ENCODE data around the gene PLEKHA1. TPM values are rescaled to one million over a fixed set of nuclear protein-coding genes. Genes with fewer than 3 reads are reported as not detected.

Gene PLEKHA1
- total RNA-seq, 2 donors from 2014 or later, result 28.9 to 31.6 TPM

- no peak for TF ChIP-seq CTCF (IDR thresholded peaks at IDR 0.05)
- no peaks in the 10 kb centered on the region for H3K36me3 ChIP-seq
- peaks cover 0 to 57% of the 10 kb centered on the region in 2 donors for H3K4me1 ChIP-seq
- peak overlapping the region; percentile 98 to 99 for H3K27ac ChIP-seq
- peak overlapping the region; percentile 88 to 94 for H3K4me3 ChIP-seq
- H3K27me3 ChIP-seq, result no peaks in the 10 kb centered on the region
- H3K9me3 ChIP-seq, result no peaks in the 10 kb centered on the region
- no peak for DNase-seq (ENCODE audit: low spot score)
These were observed 1.2 kb downstream of the PLEKHA1 start for GRCh38 chr10:122375679-122376160.

GRCh38 chr10:122376364-122376961, 2.0 kb downstream of the PLEKHA1 start:
- Histone ChIP-seq H3K4me3 (peak overlapping the region; percentile 88 to 94), H3K4me1 (peaks cover 0 to 56% of the 10 kb centered on the region in 2 donors), H3K36me3 (no peaks in the 10 kb centered on the region), H3K27me3 (no peaks in the 10 kb centered on the region), H3K27ac (peak overlapping the region in 1 of 2 donors; percentile 99), H3K9me3 (no peaks in the 10 kb centered on the region)
- no peak for TF ChIP-seq CTCF (IDR thresholded peaks at IDR 0.05)
- no peak for DNase-seq (ENCODE audit: low spot score)

GRCh38 chr10:122379041-122379440, 4.5 kb downstream of the PLEKHA1 start:
- no peak for DNase-seq (ENCODE audit: low spot score)
- Histone ChIP-seq H3K4me3 (no peak overlapping the region), H3K27me3 (no peaks in the 10 kb centered on the region), H3K4me1 (peaks cover 0 to 30% of the 10 kb centered on the region in 2 donors), H3K36me3 (no peaks in the 10 kb centered on the region), H3K9me3 (no peaks in the 10 kb centered on the region), H3K27ac (no peak overlapping the region)
- TF ChIP-seq CTCF (IDR thresholded peaks at IDR 0.05), result no peak

GRCh38 chr10:122379537-122379936, 5.0 kb downstream of the PLEKHA1 start:
- TF ChIP-seq CTCF (IDR thresholded peaks at IDR 0.05), result no peak

GRCh38 chr10:122380703-122381102, 6.2 kb downstream of the PLEKHA1 start:
- no peak for TF ChIP-seq CTCF (IDR thresholded peaks at IDR 0.05)
- H3K27me3 ChIP-seq, result no peaks in the 10 kb centered on the region
- H3K4me3 ChIP-seq, result no peak overlapping the region
- H3K4me1 ChIP-seq, result peaks cover 0 to 28% of the 10 kb centered on the region in 2 donors
- no peak for DNase-seq (ENCODE audit: low spot score)
- H3K36me3 ChIP-seq, result no peaks in the 10 kb centered on the region
- no peaks in the 10 kb centered on the region for H3K9me3 ChIP-seq
- no peak overlapping the region for H3K27ac ChIP-seq

More at GRCh38 chr10:122379537-122379936, 5.0 kb downstream of the PLEKHA1 start:
- H3K4me3 ChIP-seq, result no peak overlapping the region
- H3K9me3 ChIP-seq, result no peaks in the 10 kb centered on the region
- no peaks in the 10 kb centered on the region for H3K27me3 ChIP-seq
- H3K4me1 ChIP-seq, result peaks cover 0 to 30% of the 10 kb centered on the region in 2 donors
- DNase-seq (ENCODE audit: low spot score), result no peak
- no peaks in the 10 kb centered on the region for H3K36me3 ChIP-seq
- H3K27ac ChIP-seq, result no peak overlapping the region

- Histone ChIP-seq H3K27ac (no peak overlapping the region), H3K9me3 (no peaks in the 10 kb centered on the region), H3K4me1 (peaks cover 0 to 18% of the 10 kb centered on the region in 2 donors), H3K4me3 (no peak overlapping the region), H3K36me3 (no peaks in the 10 kb centered on the region), H3K27me3 (no peaks in the 10 kb centered on the region)
- no peak for DNase-seq (ENCODE audit: low spot score)
- no peak for TF ChIP-seq CTCF (IDR thresholded peaks at IDR 0.05)
These were observed 7.2 kb downstream of the PLEKHA1 start for GRCh38 chr10:122381680-122382079.
